Stomach (tissue), 4 donors: ENCODE results near the gene ROCK2.
"Not testable (repeated sequence)": the region's sequence is repeated elsewhere in the genome, so short reads cannot be mapped to it uniquely, and the experiment has no call there.

Experiments
- EP300 ChIP-seq: sonication (generic); formaldehyde crosslinking; IDR thresholded peaks from one replicate; pipeline ENCODE4 v1.6.1; 2017; ENCODE audit warnings: antibody characterized with exemption
- POLR2A ChIP-seq, 4 donors: fragments of 450-650 bp; IDR thresholded peaks; one replicate each; pipeline ENCODE4 v1.6.1; 2016; ENCODE audit warnings: antibody characterized with exemption in 4 of 4, control low read depth in 2 of 4, mild to moderate bottlenecking in 1 of 4, moderate library complexity in 1 of 4
- POLR2AphosphoS5 ChIP-seq, 3 donors: sonication (generic); formaldehyde crosslinking; IDR thresholded peaks; one replicate each; pipeline ENCODE4 v1.6.1; 2016; ENCODE audit warnings: antibody characterized with exemption in 3 of 3
- TF ChIP-seq, protein P1 (sequence below), 7 experiments: fragments of 450-650 bp in 4 of 7; fragments of 200-600 bp in 3 of 7; sonication (generic) in 3 of 7; IDR thresholded peaks; one replicate each; pipeline ENCODE4 v1.5.1; 2016 to 2019; ENCODE audit warnings: antibody characterized with exemption in 7 of 7, control low read depth in 2 of 7, mild to moderate bottlenecking in 1 of 7

DNA sequence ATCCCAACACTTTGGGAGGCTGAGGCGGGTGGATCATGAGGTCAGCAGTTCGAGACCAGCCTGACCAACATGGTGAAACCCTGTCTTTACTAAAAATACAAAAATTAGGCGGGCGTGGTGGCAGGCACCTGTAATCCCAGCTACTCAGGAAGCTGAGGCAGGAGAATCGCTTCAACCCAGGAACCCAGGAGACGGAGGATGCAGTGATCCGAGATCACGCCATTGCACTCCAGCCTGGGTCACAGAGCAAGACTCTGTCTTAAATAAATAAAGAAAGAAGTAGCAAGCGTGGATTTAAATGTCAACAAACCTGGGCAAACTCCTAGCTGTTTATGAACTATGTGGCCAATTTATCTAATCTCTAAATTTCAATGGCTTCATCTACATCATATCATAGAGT lies 82.9 kb downstream of the ROCK2 start:
- TF ChIP-seq POLR2AphosphoS5 (IDR thresholded peaks at IDR 0.05); POLR2A (IDR thresholded peaks at IDR 0.05); EP300: not testable (repeated sequence)
- TF ChIP-seq, protein P1, sequence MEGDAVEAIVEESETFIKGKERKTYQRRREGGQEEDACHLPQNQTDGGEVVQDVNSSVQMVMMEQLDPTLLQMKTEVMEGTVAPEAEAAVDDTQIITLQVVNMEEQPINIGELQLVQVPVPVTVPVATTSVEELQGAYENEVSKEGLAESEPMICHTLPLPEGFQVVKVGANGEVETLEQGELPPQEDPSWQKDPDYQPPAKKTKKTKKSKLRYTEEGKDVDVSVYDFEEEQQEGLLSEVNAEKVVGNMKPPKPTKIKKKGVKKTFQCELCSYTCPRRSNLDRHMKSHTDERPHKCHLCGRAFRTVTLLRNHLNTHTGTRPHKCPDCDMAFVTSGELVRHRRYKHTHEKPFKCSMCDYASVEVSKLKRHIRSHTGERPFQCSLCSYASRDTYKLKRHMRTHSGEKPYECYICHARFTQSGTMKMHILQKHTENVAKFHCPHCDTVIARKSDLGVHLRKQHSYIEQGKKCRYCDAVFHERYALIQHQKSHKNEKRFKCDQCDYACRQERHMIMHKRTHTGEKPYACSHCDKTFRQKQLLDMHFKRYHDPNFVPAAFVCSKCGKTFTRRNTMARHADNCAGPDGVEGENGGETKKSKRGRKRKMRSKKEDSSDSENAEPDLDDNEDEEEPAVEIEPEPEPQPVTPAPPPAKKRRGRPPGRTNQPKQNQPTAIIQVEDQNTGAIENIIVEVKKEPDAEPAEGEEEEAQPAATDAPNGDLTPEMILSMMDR (IDR thresholded peaks at IDR 0.05): not testable (repeated sequence)
